Measurements from ENCODE around the gene SERGEF. TPM values are rescaled to one million over a fixed set of nuclear protein-coding genes. Genes with fewer than 3 reads are reported as not detected.

The SERGEF gene
- total RNA-seq, 4 donors from 2014 or later: 42.1 to 61.6 (median 53.9) TPM

- Histone ChIP-seq H3K27ac (no peak overlapping the region), H3K36me3 (peaks cover 0 to 68% (median 0%) of the 10 kb centered on the region in 3 donors), H3K27me3 (no peaks in the 10 kb centered on the region), H3K9me3 (no peaks in the 10 kb centered on the region), H3K4me1 (peaks cover 0 to 6% (median 0%) of the 10 kb centered on the region in 4 donors), H3K4me3 (no peak overlapping the region)
- DNase-seq (ENCODE audit: low spot score in 2 of 2): no peak
- 76 to 80% methylated on average over 1 of the region's 1 CpG for WGBS, 2 donors
- TF ChIP-seq POLR2A (IDR thresholded peaks at IDR 0.05) (no peak), CTCF (IDR thresholded peaks at IDR 0.05) (no peak), EP300 (IDR thresholded peaks at IDR 0.05) (no peak)
Observed at GRCh38 chr11:17988465-17988864, 24.4 kb downstream of the SERGEF start.

GRCh38 chr11:17987826-17988225 lies 25.0 kb downstream of the SERGEF start:
- WGBS, 2 donors: 53 to 57% methylated on average over 1 of the region's 1 CpG
- no peak overlapping the region for H3K27ac ChIP-seq
- H3K36me3 ChIP-seq: peaks cover 0 to 62% (median 0%) of the 10 kb centered on the region in 3 donors
- no peaks in the 10 kb centered on the region for H3K27me3 ChIP-seq
- peaks cover 0 to 6% (median 0%) of the 10 kb centered on the region in 4 donors for H3K4me1 ChIP-seq
- no peak overlapping the region for H3K4me3 ChIP-seq
- no peak for TF ChIP-seq EP300 (IDR thresholded peaks at IDR 0.05)
- no peak for TF ChIP-seq CTCF (IDR thresholded peaks at IDR 0.05)
- no peak for TF ChIP-seq POLR2A (IDR thresholded peaks at IDR 0.05)
- no peaks in the 10 kb centered on the region for H3K9me3 ChIP-seq
- no peak for DNase-seq (ENCODE audit: low spot score in 2 of 2)

GRCh38 chr11:17986711-17987220 lies 26.1 kb downstream of the SERGEF start:
- WGBS, 2 donors: 89 to 94% methylated on average over 1 of the region's 1 CpG

GRCh38 chr11:17986007-17986710 lies 26.7 kb downstream of the SERGEF start:
- peak in 1 of 2 donors; percentile 12 for DNase-seq (ENCODE audit: low spot score in 2 of 2)
- Histone ChIP-seq H3K27me3 (no peaks in the 10 kb centered on the region), H3K4me3 (no peak overlapping the region), H3K4me1 (peaks cover 0 to 6% (median 0%) of the 10 kb centered on the region in 4 donors), H3K36me3 (peaks cover 0 to 67% (median 0%) of the 10 kb centered on the region in 3 donors), H3K27ac (peak overlapping the region in 1 of 4 donors; percentile 53), H3K9me3 (no peaks in the 10 kb centered on the region)
- TF ChIP-seq EP300 (IDR thresholded peaks at IDR 0.05): no peak
- TF ChIP-seq CTCF (IDR thresholded peaks at IDR 0.05): no peak
- no peak for TF ChIP-seq POLR2A (IDR thresholded peaks at IDR 0.05)
- WGBS, 2 donors: 49 to 54% methylated on average over 6 to 7 of the region's 7 CpGs

More at GRCh38 chr11:17986711-17987220, 26.1 kb downstream of the SERGEF start:
- Histone ChIP-seq H3K4me3 (no peak overlapping the region), H3K36me3 (peaks cover 0 to 61% (median 0%) of the 10 kb centered on the region in 3 donors), H3K27me3 (no peaks in the 10 kb centered on the region), H3K9me3 (no peaks in the 10 kb centered on the region), H3K4me1 (peaks cover 0 to 6% (median 0%) of the 10 kb centered on the region in 4 donors), H3K27ac (peak overlapping the region in 1 of 4 donors; percentile 53)
- no peak for TF ChIP-seq CTCF (IDR thresholded peaks at IDR 0.05)
- no peak for TF ChIP-seq EP300 (IDR thresholded peaks at IDR 0.05)
- no peak for TF ChIP-seq POLR2A (IDR thresholded peaks at IDR 0.05)
- no peak for DNase-seq (ENCODE audit: low spot score in 2 of 2)

GRCh38 chr11:17985517-17985916 lies 27.3 kb downstream of the SERGEF start:
- Histone ChIP-seq H3K27ac (peak overlapping the region in 1 of 4 donors; percentile 53), H3K9me3 (no peaks in the 10 kb centered on the region), H3K4me3 (no peak overlapping the region), H3K27me3 (no peaks in the 10 kb centered on the region), H3K36me3 (peaks cover 0 to 65% (median 0%) of the 10 kb centered on the region in 3 donors), H3K4me1 (peaks cover 0 to 6% (median 0%) of the 10 kb centered on the region in 4 donors)
- WGBS, 2 donors: 100% methylated on average over 1 of the region's 1 CpG
- no peak for TF ChIP-seq POLR2A (IDR thresholded peaks at IDR 0.05)
- no peak for TF ChIP-seq EP300 (IDR thresholded peaks at IDR 0.05)
- TF ChIP-seq CTCF (IDR thresholded peaks at IDR 0.05): no peak
- no peak for DNase-seq (ENCODE audit: low spot score in 2 of 2)

All from tibial nerve (tissue), 4 donors.